Uterus (tissue), 2 donors: ENCODE results near the gene LPGAT1.

Experiments used
- CTCF ChIP-seq, 4 experiments: fragments of 200-600 bp in 2 of 4; fragments of 450-650 bp in 2 of 4; sonication (generic) in 2 of 4; IDR thresholded peaks; one replicate each; pipeline ENCODE4 v1.5.1; 2016 to 2019; ENCODE audit warnings: antibody characterized with exemption in 4 of 4, mild to moderate bottlenecking in 2 of 4, moderate library complexity in 1 of 4
- POLR2A ChIP-seq, 2 donors: fragments of 450-650 bp; IDR thresholded peaks; one replicate each; pipeline ENCODE4 v1.6.1; 2016; ENCODE audit warnings: antibody characterized with exemption in 2 of 2, mild to moderate bottlenecking in 1 of 2, moderate library complexity in 1 of 2

- TF ChIP-seq CTCF (IDR thresholded peaks at IDR 0.05) (no peak), POLR2A (IDR thresholded peaks at IDR 0.05) (no peak)
Measured at GRCh38 chr1:211704543-211704942, 126.0 kb downstream of the LPGAT1 start.
